A549 (cell line): ENCODE measurements around the gene PEPD. TPM values are rescaled to one million over a fixed set of nuclear protein-coding genes. Genes with fewer than 3 reads are reported as not detected.

Experiments
- ATAC-seq, 2 experiments: fragments of 200-7000 bp in 1 of 2; fragments of >200 bp in 1 of 2; cut with Nextera tagmentation in 1 of 2; cut with Tn5 transposase in 1 of 2; 3 replicates each; pipeline versions ENCODE4 v1.8.0 to v1.9.1; 2018 to 2020; ENCODE audit warnings: mild to moderate bottlenecking in 1 of 2, moderate library complexity in 1 of 2
- CTCF ChIA-PET: fragments of 300-600 bp; sonication (Branson Sonifier 250); formaldehyde crosslinking; extraction: SDS; loops from one replicate; lab custom pipeline; 2021; ENCODE audit warnings: antibody characterized with exemption, inconsistent platforms; lab: Yijun Ruan, JAX
- POLR2A ChIA-PET: fragments of 350-600 bp; formaldehyde crosslinking; extraction: SDS; loops from one replicate; lab custom pipeline; 2021; ENCODE audit warnings: antibody characterized with exemption, inconsistent platforms; lab: Yijun Ruan, JAX
- DNase-seq, 2 experiments: peaks; one replicate each; pipeline versions ENCODE4 v3.0.0 to v3.0.0-alpha.2; 2011 to 2016; ENCODE audit warnings: low read depth in 1 of 2, low spot score in 1 of 2
- FAIRE-seq: peaks from 2 replicates; lab custom pipeline; 2011; peaks lifted over from hg19 to GRCh38; lab: Jason Lieb, UNC
- H3K27ac ChIP-seq, 2 experiments: fragments of >200 bp; sonication (Bioruptor Twin); formaldehyde crosslinking; 3 replicates each; pipeline ENCODE4 v1.5.1; 2016 to 2017
- H3K4me1 ChIP-seq: fragments of >200 bp; sonication (Bioruptor Twin); formaldehyde crosslinking; 3 replicates; pipeline ENCODE4 v1.6.1; 2016
- H3K4me2 ChIP-seq: fragments of >200 bp; sonication (Bioruptor Twin); formaldehyde crosslinking; 3 replicates; pipeline ENCODE4 v1.6.1; 2016
- H3K4me3 ChIP-seq: fragments of >200 bp; sonication (Bioruptor Twin); formaldehyde crosslinking; 3 replicates; pipeline ENCODE4 v1.5.1; 2016
- H3K9me3 ChIP-seq: fragments of >200 bp; sonication (Bioruptor Twin); formaldehyde crosslinking; 3 replicates; pipeline ENCODE4 v1.6.1; 2016
- CBX8 ChIP-seq: fragments of 200-600 bp; sonication (generic); IDR thresholded peaks from 2 replicates; pipeline ENCODE4 v1.6.1; 2016
- CHD2 ChIP-seq: fragments of 150-350 bp; IDR thresholded peaks from 2 replicates; pipeline ENCODE4 v1.6.1; 2014; ENCODE audit warnings: low read length; ENCODE audit not compliant: partially characterized antibody
- EP300 ChIP-seq, 2 experiments: fragments of >200 bp; sonication (Bioruptor Twin); formaldehyde crosslinking; IDR thresholded peaks; 2 replicates in 1 of 2; 3 replicates in 1 of 2; pipeline ENCODE4 v1.6.1; 2016 to 2017
- ESRRA ChIP-seq: fragments of 150-350 bp; IDR thresholded peaks from 2 replicates; pipeline ENCODE4 v1.6.1; 2014; ENCODE audit warnings: mild to moderate bottlenecking, low read length, borderline replicate concordance
- FOXS1 ChIP-seq: fragments of 250-450 bp; sonication (Bioruptor Pico); IDR thresholded peaks from 2 replicates; pipeline ENCODE4 v1.5.0; 2020; ENCODE audit warnings: mild to moderate bottlenecking, moderate library complexity
- HDAC2 ChIP-seq: fragments of 200-600 bp; sonication (generic); IDR thresholded peaks from 2 replicates; pipeline ENCODE4 v1.6.1; 2016
- MAZ ChIP-seq: fragments of 150-350 bp; IDR thresholded peaks from 2 replicates; pipeline ENCODE4 v1.6.1; 2014; ENCODE audit warnings: antibody characterized with exemption, low read depth, low read length, borderline replicate concordance
- NPAS2 ChIP-seq: fragments of 250-450 bp; sonication (Bioruptor Pico); IDR thresholded peaks from 2 replicates; pipeline ENCODE4 v1.8.0; 2022; ENCODE audit warnings: mild to moderate bottlenecking, moderate library complexity, borderline replicate concordance
- NR3C1 ChIP-seq: fragments of >200 bp; sonication (Bioruptor Twin); formaldehyde crosslinking; IDR thresholded peaks from 3 replicates; pipeline ENCODE4 v1.6.1; 2017
- SMC3 ChIP-seq: fragments of >200 bp; sonication (Bioruptor Twin); formaldehyde crosslinking; IDR thresholded peaks from 3 replicates; pipeline ENCODE4 v1.6.1; 2018; ENCODE audit warnings: inconsistent platforms
- SREBF2 ChIP-seq: fragments of 450-650 bp; IDR thresholded peaks from 2 replicates; pipeline ENCODE4 v1.6.1; 2014; ENCODE audit warnings: mild to moderate bottlenecking, moderate library complexity
- TFCP2L1 ChIP-seq: fragments of 250-450 bp; sonication (Bioruptor Pico); IDR thresholded peaks from 2 replicates; pipeline ENCODE4 v1.5.0; 2021; ENCODE audit warnings: mild to moderate bottlenecking
- ZC3H11A ChIP-seq: fragments of 450-650 bp; IDR thresholded peaks from 2 replicates; pipeline ENCODE4 v1.6.1; 2014; ENCODE audit warnings: antibody characterized with exemption, mild to moderate bottlenecking
- ZNF302 ChIP-seq: fragments of 250-450 bp; sonication (Bioruptor Pico); IDR thresholded peaks from 2 replicates; pipeline ENCODE4 v1.9.0; 2021; ENCODE audit warnings: inconsistent platforms, mild to moderate bottlenecking, moderate library complexity
- ZSCAN20 ChIP-seq: fragments of 250-450 bp; sonication (Bioruptor Pico); IDR thresholded peaks from 2 replicates; pipeline ENCODE4 v1.8.0; 2022; ENCODE audit warnings: mild to moderate bottlenecking, moderate library complexity
- WGBS: methylation state at CpG from one replicate; pipeline ENCODE4 v1.1.6; 2017; ENCODE audit errors: missing lambda C conversion rate; 5-methylcytosine and 5-hydroxymethylcytosine counted together
- polyA plus RNA-seq, 4 experiments: library from polyadenylated mRNA; depleted of rRNA in 3 of 4; stranded (reverse); fragments of >200 nt; fragmentation: RNase III in 1 of 4; extraction: RNeasy Plus Mini Kit Qiagen cat#74134 plus additional on column Dnase treatment in 1 of 4; gene quantifications; 2 replicates in 3 of 4; 3 replicates in 1 of 4; pipeline ENCODE4 v1.2.3, GENCODE V29; 2011 to 2017
- TF ChIP-seq, protein P1 (sequence below): fragments of >200 bp; sonication (Bioruptor Twin); formaldehyde crosslinking; IDR thresholded peaks from 3 replicates; pipeline ENCODE4 v1.5.1; 2016
- TF ChIP-seq, protein P2 (sequence below): fragments of 250-450 bp; sonication (Bioruptor Pico); IDR thresholded peaks from 2 replicates; pipeline ENCODE4 v1.5.0; 2021; ENCODE audit warnings: mild to moderate bottlenecking, moderate library complexity, borderline replicate concordance
- TF ChIP-seq, protein P3 (sequence below): fragments of 200-600 bp; sonication (generic); IDR thresholded peaks from 2 replicates; pipeline ENCODE4 v1.6.1; 2016; ENCODE audit warnings: antibody characterized with exemption, mild to moderate bottlenecking, moderate library complexity
- TF ChIP-seq, protein P4 (sequence below): IDR thresholded peaks from 2 replicates; pipeline ENCODE4 v1.6.1; 2012; ENCODE audit warnings: low read depth, borderline replicate concordance
- TF ChIP-seq, protein P5 (sequence below): fragments of 250-450 bp; sonication (Bioruptor Pico); IDR thresholded peaks from 2 replicates; pipeline ENCODE4 v1.5.0; 2020; ENCODE audit warnings: low read depth, mild to moderate bottlenecking, moderate library complexity
- TF ChIP-seq, protein P6 (sequence below): IDR thresholded peaks from 2 replicates; pipeline ENCODE4 v1.6.1; 2012

Gene PEPD
- polyA plus RNA-seq, 2 of the 4 experiments (the other 2 are of a cell fraction), result 85.5 to 100 TPM

DNA sequence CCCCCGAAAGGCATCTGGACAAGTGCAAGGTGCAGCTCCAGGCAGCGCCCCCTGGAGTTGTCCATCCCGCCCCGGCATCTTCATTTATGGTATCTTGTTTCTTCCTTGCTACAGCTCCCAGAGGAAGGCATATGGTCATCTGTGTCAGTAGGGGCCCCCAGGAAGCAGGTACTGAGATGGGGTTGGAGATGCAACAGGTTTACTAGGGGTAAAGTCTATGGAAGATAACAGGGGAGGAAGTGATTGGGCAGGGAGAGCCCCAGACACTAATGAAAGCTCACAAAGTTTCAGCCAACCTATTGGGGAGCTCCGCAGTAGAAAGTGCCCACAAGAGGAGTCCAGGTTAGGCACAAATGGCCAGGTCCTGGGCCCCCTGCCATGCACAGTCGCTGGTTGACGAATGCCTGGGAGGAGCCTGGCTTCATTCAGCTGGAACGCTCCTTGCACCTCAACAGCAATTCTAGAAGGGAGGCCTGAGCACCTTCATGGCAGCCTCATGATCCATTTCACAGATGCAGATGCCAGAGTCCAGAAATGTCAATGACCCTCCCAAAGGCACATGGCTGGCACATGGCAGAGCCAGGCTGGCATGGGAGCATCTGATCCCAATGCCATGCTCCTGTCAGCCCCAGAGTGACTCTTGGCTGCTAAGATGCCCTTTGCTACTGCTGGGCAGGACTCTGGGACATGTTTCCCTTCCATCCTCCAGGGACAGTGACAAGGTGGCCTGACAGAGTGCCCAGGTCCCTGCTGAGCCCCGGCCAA, 23.8 kb upstream of the PEPD start:
- ChIA-PET CTCF (interaction anchor here (0.6 to 1.5 kb wide), 6 partner anchors 8 to 1832 kb away, joined by 3 to 6 read pairs (median 3); no protein-coding TSS in a partner anchor), POLR2A (no interaction called here)
- no peak for DNase-seq
- no peak for ATAC-seq
- Histone ChIP-seq H3K9me3 (peaks cover 25% of the 10 kb centered on the region), H3K4me2 (no peak overlapping the region), H3K27ac (no peak overlapping the region), H3K4me3 (no peak overlapping the region), H3K4me1 (no peaks in the 10 kb centered on the region)
- no peak for TF ChIP-seq EP300 (IDR thresholded peaks at IDR 0.05)
- TF ChIP-seq SMC3, result no peak
- TF ChIP-seq ZNF302, result no peak
- TF ChIP-seq CBX8, result no peak
- no peak for TF ChIP-seq NR3C1
- TF ChIP-seq FOXS1 (CRISPR knock-in tag), result no peak
- TF ChIP-seq NPAS2, result no peak
- no peak for TF ChIP-seq MAZ
- TF ChIP-seq, protein P1, sequence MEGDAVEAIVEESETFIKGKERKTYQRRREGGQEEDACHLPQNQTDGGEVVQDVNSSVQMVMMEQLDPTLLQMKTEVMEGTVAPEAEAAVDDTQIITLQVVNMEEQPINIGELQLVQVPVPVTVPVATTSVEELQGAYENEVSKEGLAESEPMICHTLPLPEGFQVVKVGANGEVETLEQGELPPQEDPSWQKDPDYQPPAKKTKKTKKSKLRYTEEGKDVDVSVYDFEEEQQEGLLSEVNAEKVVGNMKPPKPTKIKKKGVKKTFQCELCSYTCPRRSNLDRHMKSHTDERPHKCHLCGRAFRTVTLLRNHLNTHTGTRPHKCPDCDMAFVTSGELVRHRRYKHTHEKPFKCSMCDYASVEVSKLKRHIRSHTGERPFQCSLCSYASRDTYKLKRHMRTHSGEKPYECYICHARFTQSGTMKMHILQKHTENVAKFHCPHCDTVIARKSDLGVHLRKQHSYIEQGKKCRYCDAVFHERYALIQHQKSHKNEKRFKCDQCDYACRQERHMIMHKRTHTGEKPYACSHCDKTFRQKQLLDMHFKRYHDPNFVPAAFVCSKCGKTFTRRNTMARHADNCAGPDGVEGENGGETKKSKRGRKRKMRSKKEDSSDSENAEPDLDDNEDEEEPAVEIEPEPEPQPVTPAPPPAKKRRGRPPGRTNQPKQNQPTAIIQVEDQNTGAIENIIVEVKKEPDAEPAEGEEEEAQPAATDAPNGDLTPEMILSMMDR, result no peak
- TF ChIP-seq ESRRA, result no peak
- TF ChIP-seq ZSCAN20 (CRISPR knock-in tag), result no peak
- TF ChIP-seq ZC3H11A, result no peak
- 21% methylated on average over 9 of the region's 9 CpGs for WGBS
- no peak for FAIRE-seq

DNA sequence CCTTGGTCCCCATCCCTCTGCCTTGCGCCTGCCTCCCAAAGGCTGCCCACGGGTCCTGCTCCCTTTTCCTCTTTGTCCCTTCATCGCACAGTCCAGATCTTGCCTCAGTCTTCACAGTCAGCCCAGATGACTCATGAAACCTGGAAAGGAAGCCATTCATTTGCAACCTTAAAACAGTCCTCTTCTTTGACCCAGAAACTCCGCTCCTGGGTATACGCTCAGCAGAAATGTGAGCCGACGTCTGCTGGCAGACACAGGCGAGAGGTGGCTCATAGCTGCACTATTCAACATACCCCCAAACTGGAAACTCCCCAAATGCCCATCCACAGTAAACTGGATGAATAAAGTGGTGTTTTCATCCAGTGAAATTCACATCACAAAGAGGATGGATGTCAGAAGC, 13.6 kb upstream of the PEPD start:
- Histone ChIP-seq H3K4me2 (no peak overlapping the region), H3K9me3 (peaks cover 6% of the 10 kb centered on the region; the same call in 2 of the 3 replicates), H3K27ac (no peak overlapping the region), H3K4me3 (no peak overlapping the region), H3K4me1 (no peaks in the 10 kb centered on the region)
- ATAC-seq (peak; percentile 8 to 20; a peak in 1 of 6 replicates), FAIRE-seq (no peak), DNase-seq (no peak)
- WGBS, result 37% methylated on average over 8 of the region's 8 CpGs
- CTCF ChIA-PET, result interaction anchor here (1.0 to 2.3 kb wide), 6 partner anchors 9 to 243 kb away, joined by 3 to 10 read pairs (median 4); no protein-coding TSS in a partner anchor
- POLR2A ChIA-PET, result no interaction called here
- TF ChIP-seq TFCP2L1 (CRISPR knock-in tag), result no peak
- no peak for TF ChIP-seq SREBF2
- TF ChIP-seq ZSCAN20 (CRISPR knock-in tag), result no peak
- TF ChIP-seq, protein P2, sequence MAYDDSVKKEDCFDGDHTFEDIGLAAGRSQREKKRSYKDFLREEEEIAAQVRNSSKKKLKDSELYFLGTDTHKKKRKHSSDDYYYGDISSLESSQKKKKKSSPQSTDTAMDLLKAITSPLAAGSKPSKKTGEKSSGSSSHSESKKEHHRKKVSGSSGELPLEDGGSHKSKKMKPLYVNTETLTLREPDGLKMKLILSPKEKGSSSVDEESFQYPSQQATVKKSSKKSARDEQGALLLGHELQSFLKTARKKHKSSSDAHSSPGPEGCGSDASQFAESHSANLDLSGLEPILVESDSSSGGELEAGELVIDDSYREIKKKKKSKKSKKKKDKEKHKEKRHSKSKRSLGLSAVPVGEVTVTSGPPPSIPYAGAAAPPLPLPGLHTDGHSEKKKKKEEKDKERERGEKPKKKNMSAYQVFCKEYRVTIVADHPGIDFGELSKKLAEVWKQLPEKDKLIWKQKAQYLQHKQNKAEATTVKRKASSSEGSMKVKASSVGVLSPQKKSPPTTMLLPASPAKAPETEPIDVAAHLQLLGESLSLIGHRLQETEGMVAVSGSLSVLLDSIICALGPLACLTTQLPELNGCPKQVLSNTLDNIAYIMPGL (CRISPR knock-in tag), result no peak
- TF ChIP-seq, protein P3, sequence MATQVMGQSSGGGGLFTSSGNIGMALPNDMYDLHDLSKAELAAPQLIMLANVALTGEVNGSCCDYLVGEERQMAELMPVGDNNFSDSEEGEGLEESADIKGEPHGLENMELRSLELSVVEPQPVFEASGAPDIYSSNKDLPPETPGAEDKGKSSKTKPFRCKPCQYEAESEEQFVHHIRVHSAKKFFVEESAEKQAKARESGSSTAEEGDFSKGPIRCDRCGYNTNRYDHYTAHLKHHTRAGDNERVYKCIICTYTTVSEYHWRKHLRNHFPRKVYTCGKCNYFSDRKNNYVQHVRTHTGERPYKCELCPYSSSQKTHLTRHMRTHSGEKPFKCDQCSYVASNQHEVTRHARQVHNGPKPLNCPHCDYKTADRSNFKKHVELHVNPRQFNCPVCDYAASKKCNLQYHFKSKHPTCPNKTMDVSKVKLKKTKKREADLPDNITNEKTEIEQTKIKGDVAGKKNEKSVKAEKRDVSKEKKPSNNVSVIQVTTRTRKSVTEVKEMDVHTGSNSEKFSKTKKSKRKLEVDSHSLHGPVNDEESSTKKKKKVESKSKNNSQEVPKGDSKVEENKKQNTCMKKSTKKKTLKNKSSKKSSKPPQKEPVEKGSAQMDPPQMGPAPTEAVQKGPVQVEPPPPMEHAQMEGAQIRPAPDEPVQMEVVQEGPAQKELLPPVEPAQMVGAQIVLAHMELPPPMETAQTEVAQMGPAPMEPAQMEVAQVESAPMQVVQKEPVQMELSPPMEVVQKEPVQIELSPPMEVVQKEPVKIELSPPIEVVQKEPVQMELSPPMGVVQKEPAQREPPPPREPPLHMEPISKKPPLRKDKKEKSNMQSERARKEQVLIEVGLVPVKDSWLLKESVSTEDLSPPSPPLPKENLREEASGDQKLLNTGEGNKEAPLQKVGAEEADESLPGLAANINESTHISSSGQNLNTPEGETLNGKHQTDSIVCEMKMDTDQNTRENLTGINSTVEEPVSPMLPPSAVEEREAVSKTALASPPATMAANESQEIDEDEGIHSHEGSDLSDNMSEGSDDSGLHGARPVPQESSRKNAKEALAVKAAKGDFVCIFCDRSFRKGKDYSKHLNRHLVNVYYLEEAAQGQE, result no peak
- TF ChIP-seq, protein P4, sequence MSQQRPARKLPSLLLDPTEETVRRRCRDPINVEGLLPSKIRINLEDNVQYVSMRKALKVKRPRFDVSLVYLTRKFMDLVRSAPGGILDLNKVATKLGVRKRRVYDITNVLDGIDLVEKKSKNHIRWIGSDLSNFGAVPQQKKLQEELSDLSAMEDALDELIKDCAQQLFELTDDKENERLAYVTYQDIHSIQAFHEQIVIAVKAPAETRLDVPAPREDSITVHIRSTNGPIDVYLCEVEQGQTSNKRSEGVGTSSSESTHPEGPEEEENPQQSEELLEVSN, result no peak
- TF ChIP-seq, protein P5, sequence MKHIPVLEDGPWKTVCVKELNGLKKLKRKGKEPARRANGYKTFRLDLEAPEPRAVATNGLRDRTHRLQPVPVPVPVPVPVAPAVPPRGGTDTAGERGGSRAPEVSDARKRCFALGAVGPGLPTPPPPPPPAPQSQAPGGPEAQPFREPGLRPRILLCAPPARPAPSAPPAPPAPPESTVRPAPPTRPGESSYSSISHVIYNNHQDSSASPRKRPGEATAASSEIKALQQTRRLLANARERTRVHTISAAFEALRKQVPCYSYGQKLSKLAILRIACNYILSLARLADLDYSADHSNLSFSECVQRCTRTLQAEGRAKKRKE (CRISPR knock-in tag), result no peak
- TF ChIP-seq, protein P6, sequence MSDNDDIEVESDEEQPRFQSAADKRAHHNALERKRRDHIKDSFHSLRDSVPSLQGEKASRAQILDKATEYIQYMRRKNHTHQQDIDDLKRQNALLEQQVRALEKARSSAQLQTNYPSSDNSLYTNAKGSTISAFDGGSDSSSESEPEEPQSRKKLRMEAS, result no peak
- no peak for TF ChIP-seq CHD2
- TF ChIP-seq, protein P1, result no peak
- no peak for TF ChIP-seq HDAC2
